Heart left ventricle (tissue), 16 donors: ENCODE measurements around the gene PODXL2. TPM values are rescaled to one million over a fixed set of nuclear protein-coding genes. Genes with fewer than 3 reads are reported as not detected.

Source experiments
- ATAC-seq, 4 donors: fragments of 200-7000 bp; cut with Tn5 transposase; one replicate each; pipeline ENCODE4 v1.9.1; 2020 to 2022; ENCODE audit warnings: moderate library complexity in 4 of 4, mild to moderate bottlenecking in 3 of 4, moderate number of reproducible peaks in 1 of 4
- DNase-seq, 5 donors: peaks; one replicate each; pipeline ENCODE4 v3.0.0-alpha.2; 2020
- H3K27ac ChIP-seq, 12 donors: fragments of 200-600 bp; sonication (generic) in 4 of 12; one replicate each; pipeline versions ENCODE4 v1.5.0 to v1.8.0; 2016 to 2022; ENCODE audit warnings: mild to moderate bottlenecking in 2 of 12
- H3K27me3 ChIP-seq, 9 donors: fragments of 200-600 bp; sonication (generic) in 2 of 9; one replicate each; pipeline versions ENCODE4 v1.5.1 to v1.8.0; 2016 to 2022; ENCODE audit warnings: mild to moderate bottlenecking in 3 of 9
- H3K36me3 ChIP-seq, 9 donors: fragments of 200-600 bp; sonication (generic) in 2 of 9; one replicate each; pipeline versions ENCODE4 v1.5.0 to v1.8.0; 2018 to 2022; ENCODE audit warnings: mild to moderate bottlenecking in 2 of 9
- H3K4me1 ChIP-seq, 12 donors: fragments of 200-600 bp; sonication (generic) in 4 of 12; one replicate each; pipeline versions ENCODE4 v1.5.0 to v1.8.0; 2016 to 2022; ENCODE audit warnings: mild to moderate bottlenecking in 3 of 12
- H3K4me3 ChIP-seq, 12 donors: fragments of 200-600 bp; sonication (generic) in 4 of 12; one replicate each; pipeline versions ENCODE4 v1.5.0 to v1.8.0; 2017 to 2022; ENCODE audit warnings: mild to moderate bottlenecking in 9 of 12, moderate library complexity in 4 of 12
- H3K9me3 ChIP-seq, 12 donors: fragments of 200-600 bp; sonication (generic) in 4 of 12; one replicate each; pipeline versions ENCODE4 v1.5.0 to v1.8.0; 2016 to 2022; ENCODE audit warnings: mild to moderate bottlenecking in 1 of 12
- POLR2A ChIP-seq, 2 donors: fragments of 450-650 bp; IDR thresholded peaks; one replicate each; pipeline ENCODE4 v1.6.1; 2017; ENCODE audit warnings: antibody characterized with exemption in 2 of 2, mild to moderate bottlenecking in 2 of 2, moderate library complexity in 2 of 2
- WGBS, 4 donors: extraction: QIAGEN DNeasy Blood & Tissue Kit in 2 of 4; methylation state at CpG; one replicate each; pipeline versions ENCODE4 v1.1.5 to v1.1.7; 2013 to 2018; 5-methylcytosine and 5-hydroxymethylcytosine counted together
- intact Hi-C, 10 donors: fragments of 100-400 bp; cut with DNase I; formaldehyde crosslinking; loops; one replicate each; pipeline versions ENCODE4 v1.11.1 to v1.14.2; 2022
- polyA plus RNA-seq, 2 donors: library from polyadenylated mRNA; stranded (reverse); fragments of 200-250 nt; gene quantifications; one replicate each; pipeline ENCODE4 v1.2.3, GENCODE V29; 2013
- total RNA-seq, 9 donors: library from RNA; depleted of rRNA in 2 of 9; stranded (reverse); fragments of >200 nt in 2 of 9; fragmentation: NEBNext Ultra II Directional in 3 of 9; extraction: Animal tissue kit (Norgen Biotek cat#: 25700) in 3 of 9; gene quantifications; one replicate each; pipeline versions ENCODE4 v1.1.0 to v1.2.4, GENCODE V29; 2016 to 2023
- TF ChIP-seq, protein P1 (sequence below), 12 donors: fragments of 200-600 bp; sonication (generic) in 4 of 12; IDR thresholded peaks; one replicate each; pipeline versions ENCODE4 v1.5.0 to v1.8.0; 2018 to 2022; ENCODE audit warnings: antibody characterized with exemption in 12 of 12, mild to moderate bottlenecking in 5 of 12
- donor health status: ischemic (EF 13 %, LVEDD 7.1; RV severe dilation, severe dysfunction).
- donor health status: healthy with polysubstance abuse.
- donor health status: DM: no; HTN: yes; CAD: no.
- donor health status: DM: no; HTN: no; CAD: no.
- donor health status: ischemic (EF 25% LVEDD 6.9; RV normal size, moderate dysfunction).
- donor health status: ischemic (EF 25% LVEDD 5.7; RV mildly dilated, moderate dysfunction).
- donor health status: healthy.
- donor health status: DM: yes; HTN: yes; CAD: no.
- donor health status: ischemic (EF 35%, LVEDD 5.7; RV mildly dilated, moderate dysfunction).
- donor health status: nonischemic (EF 11% LVEDD 7.7; RV severe dilation, severe dysfunction).
- donor health status: DM: yes; HTN: yes; CAD: no.
- donor health status: PGD.
- donor health status: ischemic (EF 29% LVEDD 5.4; RV normal size, mild dysfunction).
- donor health status: nonischemic (EF 23%, LVEDD 6.1; RV moderate dilation, normal function).

PODXL2 gene
- total and polyA plus RNA-seq, 11 donors = 0.72 to 4.1 (median 2.1) TPM

DNA sequence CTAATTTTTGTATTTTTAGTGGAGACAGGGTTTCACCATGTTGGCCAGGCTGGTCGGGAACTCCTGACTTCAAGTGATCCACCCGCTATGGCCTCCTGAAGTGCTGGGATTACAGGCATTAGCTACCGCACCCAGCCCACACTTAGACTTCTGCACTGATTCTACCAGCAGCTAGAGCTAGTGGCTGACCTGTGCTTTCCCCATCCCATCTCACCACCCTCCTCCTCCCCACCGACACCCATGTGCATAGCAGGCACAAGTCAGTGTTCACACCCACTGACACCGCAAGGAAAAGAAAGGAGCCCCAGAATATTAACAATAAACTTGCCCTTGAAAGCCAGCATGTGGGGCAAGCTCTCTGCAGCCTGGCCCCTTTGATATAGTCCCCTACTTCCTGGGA is 32.6 kb downstream of the PODXL2 start:
- H3K27me3 ChIP-seq = no peaks in the 10 kb centered on the region
- TF ChIP-seq, protein P1, sequence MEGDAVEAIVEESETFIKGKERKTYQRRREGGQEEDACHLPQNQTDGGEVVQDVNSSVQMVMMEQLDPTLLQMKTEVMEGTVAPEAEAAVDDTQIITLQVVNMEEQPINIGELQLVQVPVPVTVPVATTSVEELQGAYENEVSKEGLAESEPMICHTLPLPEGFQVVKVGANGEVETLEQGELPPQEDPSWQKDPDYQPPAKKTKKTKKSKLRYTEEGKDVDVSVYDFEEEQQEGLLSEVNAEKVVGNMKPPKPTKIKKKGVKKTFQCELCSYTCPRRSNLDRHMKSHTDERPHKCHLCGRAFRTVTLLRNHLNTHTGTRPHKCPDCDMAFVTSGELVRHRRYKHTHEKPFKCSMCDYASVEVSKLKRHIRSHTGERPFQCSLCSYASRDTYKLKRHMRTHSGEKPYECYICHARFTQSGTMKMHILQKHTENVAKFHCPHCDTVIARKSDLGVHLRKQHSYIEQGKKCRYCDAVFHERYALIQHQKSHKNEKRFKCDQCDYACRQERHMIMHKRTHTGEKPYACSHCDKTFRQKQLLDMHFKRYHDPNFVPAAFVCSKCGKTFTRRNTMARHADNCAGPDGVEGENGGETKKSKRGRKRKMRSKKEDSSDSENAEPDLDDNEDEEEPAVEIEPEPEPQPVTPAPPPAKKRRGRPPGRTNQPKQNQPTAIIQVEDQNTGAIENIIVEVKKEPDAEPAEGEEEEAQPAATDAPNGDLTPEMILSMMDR (IDR thresholded peaks at IDR 0.05) = no peak
- TF ChIP-seq POLR2A (IDR thresholded peaks at IDR 0.05) = no peak
- no peak for ATAC-seq
- H3K9me3 ChIP-seq = no peaks in the 10 kb centered on the region
- no peak overlapping the region for H3K4me3 ChIP-seq
- WGBS, 4 donors = 86 to 95% (median 90%) methylated on average over 5 of the region's 5 CpGs
- H3K27ac ChIP-seq = peak overlapping the region in 2 of 12 donors; percentile 19 to 30
- no peak for DNase-seq
- peaks cover 0 to 26% (median 0%) of the 10 kb centered on the region in 12 donors for H3K4me1 ChIP-seq
- intact Hi-C loops = no loop called here
- H3K36me3 ChIP-seq = no peaks in the 10 kb centered on the region

DNA sequence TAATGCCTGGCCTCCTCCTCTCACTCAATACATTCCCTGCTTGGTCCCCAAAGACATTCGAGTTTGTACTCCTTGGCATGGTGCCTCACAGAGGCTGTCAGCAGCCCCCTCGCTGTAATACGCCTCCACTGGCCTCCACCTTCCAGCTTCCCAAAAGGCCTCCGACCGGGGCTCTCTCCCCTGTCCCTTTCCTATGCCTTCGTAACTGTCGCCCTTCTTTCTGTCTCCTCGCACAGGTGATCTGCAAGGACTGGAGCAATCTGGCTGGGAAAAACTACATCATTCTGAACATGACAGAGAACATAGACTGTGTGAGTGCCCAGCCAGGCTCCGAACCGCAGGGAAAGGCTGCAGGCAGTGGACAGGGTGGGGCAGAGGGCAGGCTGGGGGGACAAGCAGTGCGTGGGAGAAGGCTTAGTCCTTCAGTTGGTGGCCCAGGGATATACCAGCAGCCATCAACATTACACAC is 33.0 kb downstream of the PODXL2 start:
- TF ChIP-seq, protein P1 (IDR thresholded peaks at IDR 0.05) = no peak
- TF ChIP-seq POLR2A (IDR thresholded peaks at IDR 0.05) = no peak
- no peak for DNase-seq
- Histone ChIP-seq H3K27ac (peak overlapping the region in 2 of 12 donors; percentile 17 to 30), H3K27me3 (no peaks in the 10 kb centered on the region), H3K4me1 (peaks cover 0 to 26% (median 0%) of the 10 kb centered on the region in 12 donors), H3K9me3 (no peaks in the 10 kb centered on the region), H3K36me3 (no peaks in the 10 kb centered on the region), H3K4me3 (no peak overlapping the region)
- ATAC-seq = peak in 1 of 4 donors; percentile 29
- intact Hi-C loops = no loop called here
- 70 to 89% (median 78%) methylated on average over 11 of the region's 11 CpGs for WGBS, 4 donors

DNA sequence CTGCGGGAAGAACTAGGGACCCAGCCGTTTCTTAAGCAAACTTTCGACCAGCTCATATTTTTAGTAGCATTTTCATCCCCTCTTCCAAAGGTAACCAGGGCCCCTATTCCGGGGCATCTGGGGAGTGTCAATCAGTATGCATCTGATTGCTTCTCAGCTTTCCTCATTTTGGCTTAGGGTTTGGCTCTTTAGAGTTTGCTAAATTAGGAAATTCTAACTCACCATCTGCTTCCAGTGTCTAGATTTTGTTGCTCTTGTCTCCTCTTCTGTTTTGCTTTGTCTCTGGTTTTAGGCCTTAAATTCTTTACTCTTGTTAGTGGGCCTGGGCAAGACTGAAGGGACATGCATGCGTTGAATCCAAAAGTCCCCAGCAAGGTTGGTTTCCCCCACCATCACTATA is 34.2 kb downstream of the PODXL2 start:
- intact Hi-C loops = no loop called here
- no peaks in the 10 kb centered on the region for H3K27me3 ChIP-seq
- H3K4me3 ChIP-seq = no peak overlapping the region
- TF ChIP-seq POLR2A (IDR thresholded peaks at IDR 0.05) = no peak
- TF ChIP-seq, protein P1 (IDR thresholded peaks at IDR 0.05) = no peak
- H3K27ac ChIP-seq = peak overlapping the region in 1 of 12 donors; percentile 30
- no peaks in the 10 kb centered on the region for H3K9me3 ChIP-seq
- H3K36me3 ChIP-seq = no peaks in the 10 kb centered on the region
- DNase-seq = no peak
- H3K4me1 ChIP-seq = peaks cover 0 to 26% (median 0%) of the 10 kb centered on the region in 12 donors
- no peak for ATAC-seq
- WGBS, 4 donors = 80 to 86% (median 83%) methylated on average over 5 of the region's 5 CpGs

DNA sequence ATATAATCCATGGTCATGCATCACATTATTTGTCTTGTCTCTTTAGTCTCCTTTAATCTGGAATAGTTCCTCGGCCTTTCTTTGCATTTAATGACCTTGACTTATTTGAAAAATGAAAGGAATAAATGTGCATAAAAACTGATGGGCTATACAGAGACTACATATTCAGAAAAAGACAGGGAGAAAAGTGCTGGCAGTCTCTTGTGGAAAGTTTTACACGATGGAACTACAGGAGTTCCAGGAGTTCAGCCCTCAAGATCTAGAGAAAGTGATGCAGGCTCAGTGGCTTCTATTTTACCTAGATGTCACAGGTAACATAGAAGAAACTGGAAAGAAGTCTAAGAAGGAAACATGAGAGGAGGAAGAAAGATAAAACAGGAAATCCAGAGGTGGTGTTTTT is 36.2 kb downstream of the PODXL2 start:
- intact Hi-C loops = no loop called here
- no peak for TF ChIP-seq POLR2A (IDR thresholded peaks at IDR 0.05)
- TF ChIP-seq, protein P1 (IDR thresholded peaks at IDR 0.05) = no peak
- Histone ChIP-seq H3K36me3 (no peaks in the 10 kb centered on the region), H3K4me3 (no peak overlapping the region), H3K9me3 (no peaks in the 10 kb centered on the region), H3K27me3 (no peaks in the 10 kb centered on the region), H3K27ac (no peak overlapping the region), H3K4me1 (peaks cover 0 to 11% (median 0%) of the 10 kb centered on the region in 12 donors)
- DNase-seq (no peak), ATAC-seq (no peak)
- WGBS, 4 donors = 80 to 86% (median 84%) methylated on average over 2 of the region's 2 CpGs
